ENCODE measurements around the gene CD2BP2.

DNA sequence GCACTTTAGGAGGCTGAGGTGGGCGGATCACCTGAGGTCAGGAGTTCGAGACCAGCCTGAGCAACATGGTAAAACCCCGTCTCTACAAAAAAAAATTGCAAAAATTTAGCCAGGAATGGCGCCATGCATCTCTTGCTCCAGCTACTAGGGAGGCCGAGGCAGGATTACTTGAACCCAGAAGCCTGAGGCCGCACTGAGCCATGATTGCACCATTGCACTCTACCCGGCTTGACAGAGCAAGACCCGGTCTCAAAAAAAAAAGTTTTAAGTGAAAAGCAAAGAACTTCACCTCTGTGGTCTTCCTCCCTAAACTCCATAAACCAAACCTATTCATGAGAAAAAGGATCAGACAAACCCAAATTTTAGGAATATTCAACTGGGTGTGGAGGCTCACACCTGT, 7.0 kb downstream of the CD2BP2 start:
- TF ChIP-seq, protein P1, sequence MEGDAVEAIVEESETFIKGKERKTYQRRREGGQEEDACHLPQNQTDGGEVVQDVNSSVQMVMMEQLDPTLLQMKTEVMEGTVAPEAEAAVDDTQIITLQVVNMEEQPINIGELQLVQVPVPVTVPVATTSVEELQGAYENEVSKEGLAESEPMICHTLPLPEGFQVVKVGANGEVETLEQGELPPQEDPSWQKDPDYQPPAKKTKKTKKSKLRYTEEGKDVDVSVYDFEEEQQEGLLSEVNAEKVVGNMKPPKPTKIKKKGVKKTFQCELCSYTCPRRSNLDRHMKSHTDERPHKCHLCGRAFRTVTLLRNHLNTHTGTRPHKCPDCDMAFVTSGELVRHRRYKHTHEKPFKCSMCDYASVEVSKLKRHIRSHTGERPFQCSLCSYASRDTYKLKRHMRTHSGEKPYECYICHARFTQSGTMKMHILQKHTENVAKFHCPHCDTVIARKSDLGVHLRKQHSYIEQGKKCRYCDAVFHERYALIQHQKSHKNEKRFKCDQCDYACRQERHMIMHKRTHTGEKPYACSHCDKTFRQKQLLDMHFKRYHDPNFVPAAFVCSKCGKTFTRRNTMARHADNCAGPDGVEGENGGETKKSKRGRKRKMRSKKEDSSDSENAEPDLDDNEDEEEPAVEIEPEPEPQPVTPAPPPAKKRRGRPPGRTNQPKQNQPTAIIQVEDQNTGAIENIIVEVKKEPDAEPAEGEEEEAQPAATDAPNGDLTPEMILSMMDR (IDR thresholded peaks at IDR 0.05) = no peak
- TF ChIP-seq EP300 (IDR thresholded peaks at IDR 0.05) = no peak
